ENCODE data around the gene LRRFIP2. TPM values are rescaled to one million over a fixed set of nuclear protein-coding genes. Genes with fewer than 3 reads are reported as not detected.

Gene LRRFIP2
- total RNA-seq, 1 donor from 2014 or later, result 50.7 TPM

- peaks cover 26% of the 10 kb centered on the region for H3K4me1 Mint-ChIP-seq (ENCODE audit: low read depth)
- no peak overlapping the region for H3K4me3 Mint-ChIP-seq (ENCODE audit: unreplicated experiment)
- H3K27me3 Mint-ChIP-seq (ENCODE audit: low read depth), result no peaks in the 10 kb centered on the region
- no peaks in the 10 kb centered on the region for H3K9me3 Mint-ChIP-seq (ENCODE audit: low read depth)
- no peak overlapping the region for H3K27ac Mint-ChIP-seq (ENCODE audit: unreplicated experiment)
- TF ChIP-seq CTCF (IDR thresholded peaks at IDR 0.05), result no peak
- H3K36me3 Mint-ChIP-seq (ENCODE audit: low read depth), result no peaks in the 10 kb centered on the region
- DNase-seq (ENCODE audit: low spot score), result no peak
Observed at GRCh38 chr3:37132334-37132733, 42.0 kb downstream of the LRRFIP2 start.

- Mint-ChIP-seq H3K4me3 (ENCODE audit: unreplicated experiment) (no peak overlapping the region), H3K36me3 (ENCODE audit: low read depth) (no peaks in the 10 kb centered on the region), H3K9me3 (ENCODE audit: low read depth) (no peaks in the 10 kb centered on the region), H3K4me1 (ENCODE audit: low read depth) (peaks cover 24% of the 10 kb centered on the region), H3K27me3 (ENCODE audit: low read depth) (no peaks in the 10 kb centered on the region), H3K27ac (ENCODE audit: unreplicated experiment) (no peak overlapping the region)
- no peak for TF ChIP-seq CTCF (IDR thresholded peaks at IDR 0.05)
- no peak for DNase-seq (ENCODE audit: low spot score)
Observed at GRCh38 chr3:37131860-37132144, 42.6 kb downstream of the LRRFIP2 start.

GRCh38 chr3:37130984-37131859, 43.2 kb downstream of the LRRFIP2 start:
- TF ChIP-seq CTCF (IDR thresholded peaks at IDR 0.05), result no peak
- Mint-ChIP-seq H3K27ac (ENCODE audit: unreplicated experiment) (no peak overlapping the region), H3K4me1 (ENCODE audit: low read depth) (peaks cover 23% of the 10 kb centered on the region)

GRCh38 chr3:37130448-37130847, 43.9 kb downstream of the LRRFIP2 start:
- Mint-ChIP-seq H3K4me1 (ENCODE audit: low read depth) (peaks cover 17% of the 10 kb centered on the region), H3K27ac (ENCODE audit: unreplicated experiment) (no peak overlapping the region)

More at GRCh38 chr3:37130984-37131859, 43.2 kb downstream of the LRRFIP2 start:
- H3K27me3 Mint-ChIP-seq (ENCODE audit: low read depth), result no peaks in the 10 kb centered on the region
- no peaks in the 10 kb centered on the region for H3K36me3 Mint-ChIP-seq (ENCODE audit: low read depth)
- DNase-seq (ENCODE audit: low spot score), result no peak
- no peaks in the 10 kb centered on the region for H3K9me3 Mint-ChIP-seq (ENCODE audit: low read depth)
- H3K4me3 Mint-ChIP-seq (ENCODE audit: unreplicated experiment), result no peak overlapping the region

GRCh38 chr3:37129871-37130270, 44.5 kb downstream of the LRRFIP2 start:
- no peaks in the 10 kb centered on the region for H3K9me3 Mint-ChIP-seq (ENCODE audit: low read depth)
- peak overlapping the region; percentile 61 for H3K27ac Mint-ChIP-seq (ENCODE audit: unreplicated experiment)
- no peak for TF ChIP-seq CTCF (IDR thresholded peaks at IDR 0.05)
- H3K4me1 Mint-ChIP-seq (ENCODE audit: low read depth), result peaks cover 17% of the 10 kb centered on the region
- no peak for DNase-seq (ENCODE audit: low spot score)
- H3K36me3 Mint-ChIP-seq (ENCODE audit: low read depth), result no peaks in the 10 kb centered on the region
- H3K27me3 Mint-ChIP-seq (ENCODE audit: low read depth), result no peaks in the 10 kb centered on the region
- no peak overlapping the region for H3K4me3 Mint-ChIP-seq (ENCODE audit: unreplicated experiment)

More at GRCh38 chr3:37130448-37130847, 43.9 kb downstream of the LRRFIP2 start:
- DNase-seq (ENCODE audit: low spot score), result no peak
- Mint-ChIP-seq H3K36me3 (ENCODE audit: low read depth) (no peaks in the 10 kb centered on the region), H3K4me3 (ENCODE audit: unreplicated experiment) (no peak overlapping the region), H3K9me3 (ENCODE audit: low read depth) (no peaks in the 10 kb centered on the region), H3K27me3 (ENCODE audit: low read depth) (no peaks in the 10 kb centered on the region)
- no peak for TF ChIP-seq CTCF (IDR thresholded peaks at IDR 0.05)

All from chondrocyte (in vitro differentiated cells).